DOHH2 (cell line): Measurements from ENCODE around the gene RAI1.
A peak's percentile ranks its signal among the peaks of the same experiment; 100 is the strongest.

Experiments used
- H3F3A ChIP-seq: fragments of 200-600 bp; sonication (generic), shearing (Covaris generic); 2 replicates; pipeline ENCODE4 v1.6.0; 2016; ENCODE audit warnings: antibody characterized with exemption, mild to moderate bottlenecking; ENCODE audit not compliant: control insufficient read depth, insufficient read depth
- H3K27ac ChIP-seq: fragments of 200-600 bp; sonication (generic); 2 replicates; pipeline ENCODE4 v1.5.1; 2014; ENCODE audit warnings: low read depth, mild to moderate bottlenecking, low read length, moderate library complexity
- H3K27me3 ChIP-seq: fragments of 200-600 bp; sonication (generic); 2 replicates; pipeline ENCODE4 v1.6.1; 2014; ENCODE audit warnings: mild to moderate bottlenecking, low read length, mixed read lengths; ENCODE audit not compliant: control insufficient read depth
- H3K36me3 ChIP-seq: fragments of 200-600 bp; sonication (generic); 2 replicates; pipeline ENCODE4 v1.6.1; 2014; ENCODE audit warnings: mild to moderate bottlenecking, low read length, moderate library complexity, mixed read lengths; ENCODE audit not compliant: control insufficient read depth
- H3K4me1 ChIP-seq: fragments of 200-600 bp; sonication (generic); 2 replicates; pipeline ENCODE4 v1.6.1; 2014; ENCODE audit warnings: mild to moderate bottlenecking, low read length, mixed read lengths; ENCODE audit not compliant: control insufficient read depth
- H3K4me2 ChIP-seq: fragments of 200-600 bp; sonication (generic); 2 replicates; pipeline ENCODE4 v1.6.0; 2014; ENCODE audit warnings: mild to moderate bottlenecking, low read length, moderate library complexity
- H3K4me3 ChIP-seq: fragments of 200-600 bp; sonication (generic); 2 replicates; pipeline ENCODE4 v1.5.1; 2014; ENCODE audit warnings: mild to moderate bottlenecking, low read length, mixed read lengths
- H3K79me2 ChIP-seq: fragments of 200-600 bp; sonication (generic); 2 replicates; pipeline ENCODE4 v1.6.1; 2014; ENCODE audit warnings: mild to moderate bottlenecking, low read length, mixed read lengths; ENCODE audit not compliant: control insufficient read depth
- H3K9me2 ChIP-seq: fragments of 200-600 bp; sonication (generic); replicated peaks from 2 replicates; pipeline ENCODE4 v1.6.1; 2014; ENCODE audit warnings: mild to moderate bottlenecking, low read length, mixed read lengths; ENCODE audit not compliant: control insufficient read depth
- H3K9me3 ChIP-seq: fragments of 200-600 bp; sonication (generic); 2 replicates; pipeline ENCODE4 v1.6.1; 2014; ENCODE audit warnings: antibody characterized with exemption, low read length, mixed read lengths; ENCODE audit not compliant: control insufficient read depth, insufficient read depth
- H4K20me1 ChIP-seq: fragments of 200-600 bp; sonication (generic); 2 replicates; pipeline ENCODE4 v1.6.0; 2014; ENCODE audit warnings: low read depth, mild to moderate bottlenecking, antibody characterized with exemption, low read length, moderate library complexity; ENCODE audit not compliant: control insufficient read depth, insufficient read depth
- CTCF ChIP-seq: fragments of 200-600 bp; sonication (generic); IDR thresholded peaks from one replicate; pipeline ENCODE4 v1.5.1; 2014; ENCODE audit warnings: antibody characterized with exemption, mild to moderate bottlenecking, low read depth, low read length; ENCODE audit not compliant: poor library complexity, severe bottlenecking
- EZH2phosphoT487 ChIP-seq: fragments of 200-600 bp; sonication (generic); IDR thresholded peaks from 2 replicates; pipeline ENCODE4 v1.6.1; 2017; ENCODE audit warnings: borderline replicate concordance, mild to moderate bottlenecking, antibody characterized with exemption, low read length, moderate library complexity, mixed read lengths

RAI1 gene

GRCh38 chr17:17779015-17779611, 97.9 kb downstream of the RAI1 start:
- no peak overlapping the region for H3K4me2 ChIP-seq
- peaks cover 3% of the 10 kb centered on the region; the same call in 1 of the 2 replicates for H3F3A ChIP-seq
- H3K4me3 ChIP-seq = no peak overlapping the region
- no peaks in the 10 kb centered on the region; the same call in 1 of the 2 replicates for H4K20me1 ChIP-seq
- no peaks in the 10 kb centered on the region for H3K9me2 ChIP-seq
- H3K27ac ChIP-seq = no peak overlapping the region
- 0 out of 2 replicates have a peak, but pooled peaks cover 3% of the 10 kb centered on the region for H3K27me3 ChIP-seq
- TF ChIP-seq CTCF (no peak), EZH2phosphoT487 (no peak)
- H3K79me2 ChIP-seq = peaks cover 3% of the 10 kb centered on the region; the same call in 1 of the 2 replicates
- peaks cover 40% of the 10 kb centered on the region for H3K4me1 ChIP-seq
- H3K9me3 ChIP-seq = no peaks in the 10 kb centered on the region
- no peaks in the 10 kb centered on the region; the same call in 1 of the 2 replicates for H3K36me3 ChIP-seq

GRCh38 chr17:17780922-17781590, 99.8 kb downstream of the RAI1 start:
- TF ChIP-seq EZH2phosphoT487 = no peak
- no peaks in the 10 kb centered on the region for H3K9me2 ChIP-seq
- peak overlapping the region; percentile 66 for H3K4me3 ChIP-seq
- no peaks in the 10 kb centered on the region for H3K9me3 ChIP-seq
- H4K20me1 ChIP-seq = peaks cover 8% of the 10 kb centered on the region
- H3F3A ChIP-seq = peaks cover 3% of the 10 kb centered on the region; the same call in 1 of the 2 replicates
- H3K4me1 ChIP-seq = peaks cover 49% of the 10 kb centered on the region
- H3K27ac ChIP-seq = no peak overlapping the region
- H3K36me3 ChIP-seq = no peaks in the 10 kb centered on the region; the same call in 1 of the 2 replicates
- H3K4me2 ChIP-seq = peak overlapping the region; percentile 98
- H3K27me3 ChIP-seq = 0 out of 2 replicates have a peak, but pooled peaks cover 3% of the 10 kb centered on the region
- H3K79me2 ChIP-seq = peaks cover 17% of the 10 kb centered on the region

DNA sequence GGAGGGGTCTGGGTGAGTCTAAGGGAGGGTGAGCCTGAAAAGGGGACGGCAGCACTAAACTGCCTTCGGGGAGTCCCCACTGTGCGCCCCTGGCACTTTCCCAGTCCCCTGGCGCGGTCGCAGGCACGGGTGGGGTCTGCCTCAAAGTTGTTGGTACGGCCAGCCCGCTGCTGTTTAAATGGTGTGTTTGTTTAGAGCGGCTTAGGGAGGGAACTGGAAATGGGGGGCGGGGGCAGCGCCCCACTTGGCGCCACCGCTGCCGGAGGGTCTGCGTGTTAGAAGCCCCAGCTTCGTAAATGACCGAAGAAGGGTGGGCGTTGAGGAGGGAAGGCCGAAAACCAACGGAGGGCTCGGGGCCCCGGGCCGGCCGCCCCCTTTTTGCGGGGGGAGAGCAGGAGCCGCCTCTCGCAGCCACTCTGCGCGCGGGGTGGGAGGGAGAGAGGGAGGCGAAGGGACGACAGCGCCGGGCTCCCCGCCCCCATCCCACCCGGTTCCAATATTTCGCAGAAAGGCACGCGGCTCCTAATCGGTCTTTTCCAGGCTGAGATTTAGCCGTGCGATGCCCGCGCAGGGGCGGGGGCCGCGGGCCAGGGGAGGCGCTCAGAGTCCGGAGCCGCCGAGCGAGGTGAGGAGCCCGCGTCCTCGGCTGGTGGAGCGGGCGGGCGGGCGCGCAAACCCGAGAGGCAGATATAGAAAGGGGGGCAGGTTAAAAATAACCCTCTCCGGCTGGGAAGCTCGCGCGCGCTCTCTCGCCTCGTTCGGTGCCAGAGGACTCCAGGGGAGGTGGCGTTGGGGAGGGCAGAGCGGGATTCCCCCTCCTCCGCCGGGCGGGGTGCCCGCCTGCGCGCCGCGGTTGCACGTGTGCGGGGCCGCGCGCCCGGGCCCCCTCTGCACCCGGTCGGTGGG, 100.6 kb downstream of the RAI1 start:
- Histone ChIP-seq H3K79me2 (peaks cover 23% of the 10 kb centered on the region), H3K4me1 (peaks cover 48% of the 10 kb centered on the region), H3K4me3 (peak overlapping the region; percentile 66), H3K9me3 (no peaks in the 10 kb centered on the region), H3F3A (peaks cover 3% of the 10 kb centered on the region; the same call in 1 of the 2 replicates), H3K4me2 (peak overlapping the region; percentile 98), H3K9me2 (no peaks in the 10 kb centered on the region), H3K27ac (peak overlapping the region; percentile 89), H4K20me1 (peaks cover 12% of the 10 kb centered on the region), H3K27me3 (0 out of 2 replicates have a peak, but pooled peaks cover 3% of the 10 kb centered on the region), H3K36me3 (no peaks in the 10 kb centered on the region)
- TF ChIP-seq CTCF (no peak), EZH2phosphoT487 (no peak)
